ENCODE results near the gene PRSS33.

GRCh38 chr16:2831203-2831602 is 43.8 kb upstream of the PRSS33 start:
- no peak for TF ChIP-seq EZH2 (IDR thresholded peaks at IDR 0.05; ENCODE audit: borderline replicate concordance, low read depth, low read length, poor library complexity, severe bottlenecking)
- TF ChIP-seq, protein P1, sequence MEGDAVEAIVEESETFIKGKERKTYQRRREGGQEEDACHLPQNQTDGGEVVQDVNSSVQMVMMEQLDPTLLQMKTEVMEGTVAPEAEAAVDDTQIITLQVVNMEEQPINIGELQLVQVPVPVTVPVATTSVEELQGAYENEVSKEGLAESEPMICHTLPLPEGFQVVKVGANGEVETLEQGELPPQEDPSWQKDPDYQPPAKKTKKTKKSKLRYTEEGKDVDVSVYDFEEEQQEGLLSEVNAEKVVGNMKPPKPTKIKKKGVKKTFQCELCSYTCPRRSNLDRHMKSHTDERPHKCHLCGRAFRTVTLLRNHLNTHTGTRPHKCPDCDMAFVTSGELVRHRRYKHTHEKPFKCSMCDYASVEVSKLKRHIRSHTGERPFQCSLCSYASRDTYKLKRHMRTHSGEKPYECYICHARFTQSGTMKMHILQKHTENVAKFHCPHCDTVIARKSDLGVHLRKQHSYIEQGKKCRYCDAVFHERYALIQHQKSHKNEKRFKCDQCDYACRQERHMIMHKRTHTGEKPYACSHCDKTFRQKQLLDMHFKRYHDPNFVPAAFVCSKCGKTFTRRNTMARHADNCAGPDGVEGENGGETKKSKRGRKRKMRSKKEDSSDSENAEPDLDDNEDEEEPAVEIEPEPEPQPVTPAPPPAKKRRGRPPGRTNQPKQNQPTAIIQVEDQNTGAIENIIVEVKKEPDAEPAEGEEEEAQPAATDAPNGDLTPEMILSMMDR (conservative IDR thresholded peaks at IDR 0.05; ENCODE audit: low read depth, low read length), result no peak
